ENCODE data around the gene SCAF11.
"Not testable (repeated sequence)": the region's sequence is repeated elsewhere in the genome, so short reads cannot be mapped to it uniquely, and the experiment has no call there.

The SCAF11 gene, protein sequence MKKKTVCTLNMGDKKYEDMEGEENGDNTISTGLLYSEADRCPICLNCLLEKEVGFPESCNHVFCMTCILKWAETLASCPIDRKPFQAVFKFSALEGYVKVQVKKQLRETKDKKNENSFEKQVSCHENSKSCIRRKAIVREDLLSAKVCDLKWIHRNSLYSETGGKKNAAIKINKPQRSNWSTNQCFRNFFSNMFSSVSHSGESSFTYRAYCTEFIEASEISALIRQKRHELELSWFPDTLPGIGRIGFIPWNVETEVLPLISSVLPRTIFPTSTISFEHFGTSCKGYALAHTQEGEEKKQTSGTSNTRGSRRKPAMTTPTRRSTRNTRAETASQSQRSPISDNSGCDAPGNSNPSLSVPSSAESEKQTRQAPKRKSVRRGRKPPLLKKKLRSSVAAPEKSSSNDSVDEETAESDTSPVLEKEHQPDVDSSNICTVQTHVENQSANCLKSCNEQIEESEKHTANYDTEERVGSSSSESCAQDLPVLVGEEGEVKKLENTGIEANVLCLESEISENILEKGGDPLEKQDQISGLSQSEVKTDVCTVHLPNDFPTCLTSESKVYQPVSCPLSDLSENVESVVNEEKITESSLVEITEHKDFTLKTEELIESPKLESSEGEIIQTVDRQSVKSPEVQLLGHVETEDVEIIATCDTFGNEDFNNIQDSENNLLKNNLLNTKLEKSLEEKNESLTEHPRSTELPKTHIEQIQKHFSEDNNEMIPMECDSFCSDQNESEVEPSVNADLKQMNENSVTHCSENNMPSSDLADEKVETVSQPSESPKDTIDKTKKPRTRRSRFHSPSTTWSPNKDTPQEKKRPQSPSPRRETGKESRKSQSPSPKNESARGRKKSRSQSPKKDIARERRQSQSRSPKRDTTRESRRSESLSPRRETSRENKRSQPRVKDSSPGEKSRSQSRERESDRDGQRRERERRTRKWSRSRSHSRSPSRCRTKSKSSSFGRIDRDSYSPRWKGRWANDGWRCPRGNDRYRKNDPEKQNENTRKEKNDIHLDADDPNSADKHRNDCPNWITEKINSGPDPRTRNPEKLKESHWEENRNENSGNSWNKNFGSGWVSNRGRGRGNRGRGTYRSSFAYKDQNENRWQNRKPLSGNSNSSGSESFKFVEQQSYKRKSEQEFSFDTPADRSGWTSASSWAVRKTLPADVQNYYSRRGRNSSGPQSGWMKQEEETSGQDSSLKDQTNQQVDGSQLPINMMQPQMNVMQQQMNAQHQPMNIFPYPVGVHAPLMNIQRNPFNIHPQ (N-terminal part only)

DNA sequence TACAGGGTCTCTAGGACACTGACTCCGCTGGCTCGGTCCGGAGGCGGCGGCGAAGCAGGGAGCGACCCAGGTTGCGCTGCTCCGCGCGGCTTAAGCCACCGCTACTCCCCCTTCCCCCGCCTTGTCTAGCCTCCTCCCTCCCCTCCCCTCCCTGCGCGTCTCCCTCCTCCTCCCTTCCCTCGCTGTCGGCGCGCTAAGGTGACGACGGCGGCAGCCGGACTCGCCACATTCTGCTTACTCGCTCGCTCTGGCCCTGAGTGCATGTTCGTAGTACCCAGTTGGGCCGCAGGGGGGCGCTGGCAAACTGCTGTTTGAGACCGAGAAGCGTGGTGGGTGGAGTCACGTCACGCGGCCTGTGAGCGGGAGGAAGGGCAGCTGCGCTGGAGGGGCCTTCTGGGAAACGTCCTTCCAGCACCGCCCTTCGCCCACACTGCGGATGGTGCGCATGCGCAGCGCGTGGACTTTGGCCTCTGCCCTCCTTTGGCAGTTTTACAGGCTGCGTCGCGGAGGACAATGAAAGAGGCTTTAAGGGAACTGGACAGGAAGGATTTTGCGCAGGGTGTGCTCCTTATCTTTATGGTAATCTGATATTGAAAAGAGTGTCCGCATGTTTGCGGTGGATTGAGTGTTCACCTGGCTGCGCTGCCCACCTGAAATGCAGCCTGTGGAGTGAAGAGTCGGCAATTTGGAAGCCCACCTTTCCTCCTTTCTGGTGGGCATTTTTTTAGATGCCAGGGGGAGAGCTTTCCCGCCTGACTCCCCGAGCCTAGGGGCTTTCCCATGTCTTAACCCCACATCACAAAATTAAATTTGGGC, at the start of gene SCAF11:
TSS of gene SCAF11 (minus strand) at position 107 of the 816 bp plus-strand sequence. CDS start 26,407 bp downstream, outside the sequence.
- FAIRE-seq: peak; percentile 79

DNA sequence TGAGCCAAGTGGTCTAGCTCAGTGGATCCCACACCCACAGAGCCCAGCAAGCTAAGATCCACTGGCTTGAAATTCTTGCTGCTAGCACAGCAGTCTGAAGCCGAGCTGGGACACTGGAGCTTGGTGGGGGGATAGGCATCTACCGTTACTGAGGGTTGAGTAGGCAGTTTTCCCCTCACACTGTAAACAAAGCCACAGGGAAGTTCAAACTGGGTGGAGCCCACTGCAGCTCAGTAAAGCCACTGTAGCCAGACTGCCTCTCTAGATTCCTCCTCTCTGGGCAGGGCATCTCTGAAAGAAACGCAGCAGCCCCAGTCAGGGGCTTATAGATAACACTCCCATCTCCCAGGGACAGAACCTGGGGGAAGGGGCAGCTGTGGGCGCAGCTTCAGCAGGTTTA, 46.7 kb upstream of the SCAF11 start:
- FAIRE-seq: not testable (repeated sequence)

DNA sequence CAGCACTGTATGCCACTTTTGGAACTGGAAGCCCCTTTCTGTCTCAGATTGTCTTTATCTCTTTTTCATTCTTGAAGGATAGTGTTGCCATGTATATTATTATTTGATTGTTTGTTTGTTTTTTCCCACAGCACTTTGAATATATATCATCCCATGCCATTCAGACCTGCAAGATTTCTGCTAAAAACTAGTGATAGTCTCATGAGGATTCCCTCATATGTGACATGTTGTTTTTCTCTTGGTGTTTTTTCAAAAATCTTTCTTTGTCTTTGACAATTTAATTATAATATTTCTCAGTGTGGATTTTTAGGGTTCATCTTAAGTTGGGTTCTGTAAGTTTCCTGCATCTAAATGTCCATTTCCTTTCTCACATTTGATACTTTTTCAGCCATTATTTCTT, 36.8 kb upstream of the SCAF11 start:
- FAIRE-seq: no peak

DNA sequence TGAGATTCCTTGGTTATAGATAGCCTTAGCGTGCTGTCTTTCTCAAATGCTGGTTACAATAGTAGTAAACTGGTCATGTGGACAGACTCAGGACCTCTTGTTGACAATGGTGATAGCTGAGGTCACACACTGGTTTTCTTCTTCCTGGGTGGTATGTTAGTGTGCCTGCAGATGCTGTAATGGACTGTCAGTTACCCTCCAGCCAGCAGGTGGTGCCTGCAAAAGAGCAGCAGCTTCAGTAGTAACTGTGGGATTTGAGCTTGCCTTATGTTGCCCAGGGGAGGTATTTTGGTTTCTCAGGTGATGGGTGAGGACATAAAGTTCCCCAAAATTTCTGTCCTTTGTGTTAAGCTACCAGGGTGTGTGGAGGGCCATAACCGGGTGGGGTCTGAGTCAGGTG, 33.7 kb upstream of the SCAF11 start:
- no peak for FAIRE-seq

DNA sequence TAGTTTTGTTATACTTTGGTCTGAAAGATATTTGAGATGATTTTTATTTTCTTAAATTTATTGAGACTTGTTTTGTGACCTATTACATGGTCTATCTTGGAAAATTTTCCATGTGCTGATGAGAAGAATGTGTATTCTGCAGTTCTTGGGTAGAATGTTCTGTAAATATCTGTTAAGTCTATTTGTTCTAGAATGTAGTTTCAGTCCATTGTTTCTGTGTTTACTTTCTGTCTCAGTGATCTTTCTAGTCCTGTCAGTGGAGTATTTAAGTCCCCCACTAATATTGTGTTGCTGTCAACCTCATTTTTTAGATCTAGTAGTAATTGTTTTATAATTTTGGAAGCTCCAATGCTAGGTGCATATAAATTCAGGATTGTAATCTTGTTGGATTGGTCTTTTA, 30.4 kb upstream of the SCAF11 start:
- FAIRE-seq: no peak

DNA sequence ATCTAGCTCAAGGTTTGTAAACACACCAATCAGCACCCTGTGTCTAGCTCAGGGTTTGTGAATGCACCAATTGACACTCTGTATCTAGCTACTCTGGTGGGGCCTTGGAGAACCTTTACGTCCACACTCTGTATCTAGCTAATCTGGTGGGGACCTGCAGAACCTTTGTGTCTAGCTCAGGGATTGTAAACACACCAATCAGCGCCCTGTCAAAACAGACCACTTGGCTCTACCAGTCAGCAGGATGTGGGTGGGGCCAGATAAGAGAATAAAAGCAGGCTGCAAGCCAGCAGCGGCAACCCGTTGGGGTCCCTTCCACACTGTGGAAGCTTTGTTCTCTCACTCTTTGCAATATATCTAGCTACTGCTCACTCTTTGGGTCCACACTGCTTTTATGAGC, 28.3 kb upstream of the SCAF11 start:
- not testable (repeated sequence) for FAIRE-seq

DNA sequence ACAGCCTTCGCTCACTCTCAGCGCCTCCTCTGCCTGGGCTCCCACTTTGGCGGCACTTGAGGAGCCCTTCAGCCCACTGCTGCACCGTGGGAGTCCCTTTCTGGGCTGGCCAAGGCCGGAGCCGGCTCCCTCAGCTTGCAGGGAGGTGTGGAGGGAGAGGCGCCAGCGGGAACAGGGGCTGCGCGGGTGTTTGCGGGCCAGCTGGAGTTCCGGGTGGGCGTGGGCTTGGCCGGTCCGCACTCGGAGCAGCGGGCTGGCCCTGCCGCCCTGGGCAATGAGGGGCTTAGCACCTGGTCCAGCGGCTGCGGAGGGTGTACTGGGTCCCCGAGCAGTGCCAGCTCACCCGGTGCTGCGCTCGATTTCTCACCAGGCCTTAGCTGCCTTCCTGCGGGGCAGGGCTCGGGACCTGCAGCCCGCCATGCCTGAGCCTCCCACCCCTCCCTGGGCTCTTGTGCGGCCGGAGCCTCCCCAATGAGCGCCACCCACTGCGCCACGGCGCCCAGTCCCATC, 27.5 kb upstream of the SCAF11 start:
- FAIRE-seq: not testable (repeated sequence)

DNA sequence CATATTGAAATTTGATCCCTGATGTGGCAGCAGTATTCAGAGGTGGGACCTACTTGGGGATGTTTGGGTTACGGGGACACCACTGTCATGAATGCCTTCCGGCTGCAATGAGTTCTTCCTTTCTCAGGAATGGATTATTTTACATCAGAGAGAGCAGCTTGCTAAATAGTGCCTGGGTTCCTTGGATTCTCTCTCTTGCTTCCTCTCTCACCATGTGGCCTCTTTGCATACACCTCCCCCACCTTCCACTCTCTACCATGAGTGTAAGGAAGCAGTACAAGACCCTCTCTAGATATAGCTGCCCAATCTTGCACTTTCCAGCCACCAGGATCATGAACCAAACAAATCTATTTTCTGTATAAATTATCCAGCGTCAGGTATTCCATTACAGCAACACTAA, 15.4 kb upstream of the SCAF11 start:
- FAIRE-seq: no peak

DNA sequence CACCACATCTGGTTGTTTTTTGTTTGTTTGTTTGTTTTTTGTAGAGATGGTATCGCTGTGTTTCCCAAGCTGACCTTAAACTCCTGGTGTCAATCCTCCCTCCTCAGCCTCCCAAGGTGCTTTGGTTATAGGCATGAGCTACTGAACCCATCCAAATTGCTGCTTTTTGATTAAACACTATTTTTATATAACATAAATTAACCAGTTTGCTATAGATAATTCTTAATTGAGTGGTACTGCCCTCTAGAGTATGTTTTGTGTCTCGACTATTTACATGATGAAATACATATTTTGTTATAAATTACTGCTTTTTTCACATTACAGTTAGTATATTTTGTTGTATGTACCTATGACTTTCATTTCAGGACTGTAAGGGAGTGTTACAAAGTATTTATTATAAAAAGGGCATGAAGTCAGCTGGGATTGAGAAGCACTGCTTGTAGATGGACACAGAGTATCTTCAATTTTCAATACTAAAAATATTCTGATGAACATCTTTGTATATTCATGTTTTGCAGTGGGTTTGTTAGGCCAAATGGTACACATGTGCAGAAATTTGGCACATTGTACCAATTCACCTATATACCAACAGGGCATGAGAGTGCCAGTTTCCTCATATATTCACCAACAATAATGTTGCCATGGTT, 14.9 kb upstream of the SCAF11 start:
- no peak for FAIRE-seq

DNA sequence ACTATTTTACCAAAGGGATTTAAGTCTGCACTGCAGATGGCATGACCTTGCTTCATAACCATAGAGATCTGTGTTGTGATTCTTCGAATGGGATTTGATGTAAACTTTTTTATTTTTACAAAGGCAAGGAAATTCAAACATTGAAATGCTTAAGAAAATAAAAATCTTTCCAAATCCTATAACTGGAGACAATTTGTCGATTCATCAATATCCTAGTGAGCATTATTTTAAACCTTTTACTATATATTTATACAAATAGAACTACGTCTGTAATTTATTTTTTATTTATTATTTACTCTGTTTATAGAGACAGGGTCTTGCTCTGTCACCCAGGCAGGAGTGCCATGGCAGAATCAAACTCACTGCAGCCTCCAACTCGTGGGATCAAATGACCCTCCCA, 14.3 kb upstream of the SCAF11 start:
- FAIRE-seq: no peak

DNA sequence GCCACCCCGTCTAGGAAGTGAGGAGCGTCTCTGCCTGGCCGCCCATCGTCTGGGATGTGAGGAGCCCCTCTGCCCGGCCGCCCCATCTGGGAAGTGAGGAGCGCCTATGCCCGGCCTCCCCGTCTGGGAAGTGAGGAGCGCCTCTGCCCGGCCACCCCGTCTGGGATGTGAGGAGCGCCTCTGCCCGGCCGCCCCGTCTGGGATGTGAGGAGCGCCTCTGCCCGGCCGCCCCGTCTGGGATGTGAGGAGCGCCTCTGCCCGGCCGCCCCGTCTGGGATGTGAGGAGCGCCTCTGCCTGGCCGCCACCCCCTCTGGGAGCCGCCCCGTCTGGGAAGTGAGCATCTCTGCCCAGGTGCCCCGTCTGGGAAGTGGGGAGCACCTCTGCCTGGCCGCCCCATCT, 9.7 kb upstream of the SCAF11 start:
- not testable (repeated sequence) for FAIRE-seq

DNA sequence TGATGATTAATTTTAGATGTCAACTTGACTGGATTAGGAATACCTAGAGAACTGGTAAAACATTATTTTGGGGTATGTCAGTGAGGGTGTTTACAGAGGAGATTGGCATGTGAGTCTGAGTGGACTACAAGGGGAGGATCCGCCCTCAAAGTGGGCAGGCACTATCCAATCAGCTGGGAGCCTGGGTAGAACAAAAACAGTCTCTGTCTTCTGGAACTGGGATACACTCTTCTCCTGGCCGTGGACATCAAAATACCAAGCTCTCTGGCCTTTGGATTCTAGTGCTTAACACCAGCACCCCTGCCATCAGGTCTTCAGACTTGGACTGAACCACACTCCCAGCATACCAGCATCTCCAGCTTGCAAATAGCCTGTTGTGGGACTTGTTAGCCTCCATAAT, 4.4 kb upstream of the SCAF11 start:
- FAIRE-seq: no peak

DNA sequence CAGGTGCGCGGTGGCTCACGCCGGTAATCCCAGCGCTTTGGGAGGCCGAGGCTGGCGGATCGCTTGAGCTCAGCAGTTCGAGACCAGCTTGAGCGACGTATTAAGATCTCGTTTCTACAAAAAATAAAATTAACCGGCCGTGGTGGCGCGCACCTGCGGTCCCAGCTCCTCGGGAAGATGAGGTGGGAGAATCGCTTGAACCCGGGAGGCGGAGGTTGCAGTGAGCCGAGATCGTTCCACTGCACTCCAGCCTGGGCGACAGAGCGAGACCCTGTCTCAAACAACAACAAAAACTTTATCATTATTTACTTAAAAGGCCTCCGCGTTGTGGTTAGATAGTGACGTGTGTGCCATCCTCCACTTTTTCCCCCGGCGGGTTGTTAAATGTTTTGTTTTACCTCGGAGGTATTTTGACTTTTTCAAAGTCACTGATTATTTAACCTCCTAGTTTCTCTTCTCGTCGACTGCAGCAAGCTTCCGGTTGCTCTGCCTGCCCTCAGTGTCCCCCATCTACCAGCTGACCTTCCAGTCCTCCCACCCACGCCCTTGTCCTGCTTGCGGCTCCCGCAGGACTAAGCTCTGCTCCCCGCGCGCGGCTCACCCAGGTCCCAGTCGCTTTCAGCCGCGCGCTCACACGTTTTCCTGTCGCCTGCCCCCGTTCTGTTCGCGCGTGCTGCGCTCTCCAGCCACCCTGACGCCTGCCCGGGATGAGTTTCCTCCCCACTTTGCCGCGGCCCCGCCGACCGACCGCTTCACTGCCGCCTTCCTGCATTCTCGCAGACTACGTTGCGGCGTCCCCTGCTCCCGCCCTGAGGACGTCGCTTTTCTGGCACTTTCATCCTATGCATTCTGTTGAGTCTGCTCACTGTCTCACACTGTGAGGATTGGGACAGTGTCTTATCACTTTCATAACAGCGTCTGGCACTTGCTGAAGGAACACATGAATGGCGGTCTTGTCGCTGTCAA, 1.2 kb upstream of the SCAF11 start:
- FAIRE-seq: peak; percentile 91

DNA sequence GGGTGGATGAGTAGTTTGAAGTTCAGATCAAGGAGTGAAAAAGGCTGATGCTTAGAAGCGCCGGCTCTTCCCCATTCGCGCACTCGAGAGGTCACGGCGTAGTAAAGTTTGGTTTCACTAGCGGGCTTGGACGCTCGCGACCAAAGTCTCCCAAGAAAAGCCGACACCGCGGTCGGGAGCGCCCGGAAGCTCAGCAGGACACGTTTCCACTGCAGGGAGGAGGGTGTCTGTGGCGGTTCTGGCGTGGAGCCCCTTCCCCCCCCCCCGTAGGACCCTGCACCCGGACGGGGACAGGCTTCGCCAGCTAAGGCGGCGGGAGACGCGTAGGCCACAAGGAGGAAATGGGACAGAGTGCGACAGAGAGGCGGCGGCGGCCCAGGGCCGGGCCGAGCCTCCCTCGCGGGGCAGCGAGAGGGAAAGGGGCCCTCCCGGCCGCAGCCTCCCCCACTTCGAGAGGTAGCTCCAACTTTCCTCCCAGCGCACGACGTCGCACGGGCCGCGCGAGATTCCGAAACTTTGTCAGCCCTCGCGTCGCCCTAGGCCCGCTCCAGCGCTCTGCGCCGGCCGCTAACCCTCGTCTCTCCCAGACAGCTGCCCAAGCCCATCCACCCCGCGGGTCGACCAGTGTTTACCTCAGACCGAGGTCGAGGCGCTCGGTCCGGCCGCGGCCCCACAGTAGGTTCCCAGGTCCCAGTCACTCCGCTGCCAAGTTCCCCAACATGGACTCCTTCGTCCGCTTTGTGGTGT, 480 bp downstream of the SCAF11 start:
- FAIRE-seq: no peak

DNA sequence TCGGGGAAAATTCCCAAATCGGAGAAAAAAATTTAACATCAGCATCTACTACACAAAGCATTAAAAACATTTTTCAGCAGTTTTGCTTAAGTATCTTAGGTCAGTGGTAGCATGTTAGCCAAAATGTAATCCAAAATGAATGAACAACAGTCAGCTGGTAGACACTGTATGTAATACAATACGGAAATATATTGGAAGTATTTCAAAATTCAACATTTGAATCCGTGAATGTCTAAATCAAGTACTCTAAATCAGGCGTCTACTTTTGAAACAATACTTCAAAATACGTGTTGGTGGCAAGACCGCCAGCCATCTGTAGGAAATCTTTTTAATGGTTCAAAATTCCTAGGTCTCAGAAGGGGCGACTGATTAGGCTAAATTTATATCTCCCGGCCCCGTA, 1.1 kb downstream of the SCAF11 start:
- no peak for FAIRE-seq

DNA sequence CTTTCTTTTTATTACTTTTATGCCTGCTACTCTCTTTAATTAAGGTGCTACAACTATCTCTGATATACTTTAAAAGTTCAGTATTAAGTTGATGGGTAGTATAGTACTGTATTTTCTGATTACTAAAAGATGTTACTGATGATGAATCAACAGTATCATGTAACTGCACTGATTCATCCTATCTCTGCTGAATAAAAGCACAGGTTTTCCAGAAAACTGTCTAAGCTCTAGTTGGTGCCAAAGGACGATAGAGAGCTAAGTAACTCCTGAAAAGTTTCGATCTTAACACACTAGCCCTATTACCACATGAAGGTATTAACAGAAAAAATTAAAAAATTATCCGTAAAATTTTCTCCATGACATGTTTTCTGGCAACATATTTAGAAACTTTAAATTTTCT, 2.1 kb downstream of the SCAF11 start:
- FAIRE-seq: no peak

DNA sequence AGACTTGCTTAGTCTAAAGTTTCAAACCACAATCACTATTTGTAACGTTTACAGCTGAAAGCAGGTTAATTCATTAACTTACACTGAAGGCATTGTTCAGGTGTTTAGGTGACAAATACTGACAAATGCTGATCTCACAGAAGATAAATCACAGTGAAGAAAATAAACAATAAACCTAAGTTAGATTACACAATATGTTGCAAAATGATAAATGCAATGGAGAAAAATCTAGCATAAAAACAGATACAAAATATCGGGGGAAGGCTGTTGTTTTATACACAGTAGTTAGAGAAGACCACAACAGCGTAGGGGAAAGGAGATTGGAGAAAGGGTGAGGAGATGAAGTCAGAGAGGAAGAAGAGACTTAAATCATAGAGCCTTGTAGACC, 3.0 kb downstream of the SCAF11 start:
- no peak for FAIRE-seq

DNA sequence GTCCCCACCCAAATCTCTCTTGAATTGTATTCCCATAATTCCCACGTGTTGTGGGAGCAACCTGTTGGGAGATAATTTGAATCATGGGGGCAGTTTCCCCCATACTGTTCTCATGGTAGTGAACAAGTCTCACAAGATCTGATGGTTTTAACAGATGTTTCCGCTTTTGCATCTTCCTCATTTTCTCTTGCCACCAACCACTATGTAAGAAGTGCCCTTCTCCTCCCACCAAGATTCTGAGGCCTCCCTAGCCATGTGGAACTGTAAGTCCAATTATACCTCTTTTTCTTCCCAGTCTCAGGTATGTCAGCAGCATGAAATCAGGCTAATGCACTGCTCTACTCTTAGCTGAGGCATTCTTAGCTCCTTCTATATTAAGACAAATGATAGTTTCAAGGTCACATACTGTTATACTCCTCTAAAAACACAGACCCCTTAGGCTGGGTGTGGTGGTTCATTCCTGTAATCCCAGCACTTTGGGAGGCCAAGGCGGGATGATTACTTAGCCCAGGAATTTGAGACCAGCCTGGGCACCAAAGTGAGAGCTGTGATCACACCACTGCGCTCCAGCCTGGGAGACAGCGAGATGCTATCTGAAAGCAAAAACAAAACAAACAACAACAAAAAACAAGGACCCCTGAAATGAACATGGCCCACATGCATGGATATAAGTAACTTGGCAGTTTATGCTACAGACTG, 3.6 kb downstream of the SCAF11 start:
- no peak for FAIRE-seq

Data from TTC549 (cell line).